Calu3 (cell line): ENCODE data around the gene PAX2. TPM values are rescaled to one million over a fixed set of nuclear protein-coding genes. Genes with fewer than 3 reads are reported as not detected.

Experiments used
- BruUV-seq: library from RNA; stranded (reverse); fragments of 400-500 nt; replicated peaks from 2 replicates; lab custom pipeline; 2021; lab: Mats Ljungman, UMichigan
- CTCF ChIA-PET: fragments of 300-600 bp; sonication (Branson Sonifier 250); formaldehyde crosslinking; loops from one replicate; lab custom pipeline; 2022; ENCODE audit warnings: antibody characterized with exemption; lab: Charles Lee
- DNase-seq: peaks from one replicate; pipeline ENCODE4 v3.0.0; 2022
- H3K27ac Mint-ChIP-seq: one replicate; pipeline ENCODE4 v1.8.0; 2022; ENCODE audit warnings: mixed read lengths; ENCODE audit not compliant: unreplicated experiment
- H3K27me3 Mint-ChIP-seq: one replicate; pipeline ENCODE4 v1.8.0; 2022; ENCODE audit warnings: mixed read lengths; ENCODE audit not compliant: unreplicated experiment
- H3K36me3 Mint-ChIP-seq: one replicate; pipeline ENCODE4 v1.8.0; 2022; ENCODE audit warnings: mild to moderate bottlenecking, moderate library complexity, mixed read lengths; ENCODE audit not compliant: insufficient read depth, unreplicated experiment
- H3K4me1 Mint-ChIP-seq: one replicate; pipeline ENCODE4 v1.8.0; 2022; ENCODE audit warnings: mild to moderate bottlenecking, low read depth, mixed read lengths; ENCODE audit not compliant: unreplicated experiment
- H3K4me3 Mint-ChIP-seq: one replicate; pipeline ENCODE4 v1.8.0; 2022; ENCODE audit warnings: mild to moderate bottlenecking, low read depth, moderate library complexity, mixed read lengths; ENCODE audit not compliant: unreplicated experiment
- H3K9me3 Mint-ChIP-seq: one replicate; pipeline ENCODE4 v1.8.0; 2022; ENCODE audit warnings: low read depth, mixed read lengths; ENCODE audit not compliant: unreplicated experiment
- intact Hi-C: fragments of 100-400 bp; cut with micrococcal nuclease; formaldehyde crosslinking; loops from one replicate; pipeline ENCODE4 v1.10.0; 2022; ENCODE audit not compliant: unreplicated experiment
- total RNA-seq: library from RNA; stranded (reverse); gene quantifications from 2 replicates; pipeline ENCODE4 v1.2.3, GENCODE V29; 2022
- TF ChIP-seq, protein P1 (sequence below): fragments of 200-600 bp; IDR thresholded peaks from one replicate; pipeline ENCODE4 v1.8.0; 2022; ENCODE audit warnings: antibody characterized with exemption; ENCODE audit not compliant: unreplicated experiment

The PAX2 gene
- total RNA-seq, 1 experiment from 2014 or later = not detected

DNA sequence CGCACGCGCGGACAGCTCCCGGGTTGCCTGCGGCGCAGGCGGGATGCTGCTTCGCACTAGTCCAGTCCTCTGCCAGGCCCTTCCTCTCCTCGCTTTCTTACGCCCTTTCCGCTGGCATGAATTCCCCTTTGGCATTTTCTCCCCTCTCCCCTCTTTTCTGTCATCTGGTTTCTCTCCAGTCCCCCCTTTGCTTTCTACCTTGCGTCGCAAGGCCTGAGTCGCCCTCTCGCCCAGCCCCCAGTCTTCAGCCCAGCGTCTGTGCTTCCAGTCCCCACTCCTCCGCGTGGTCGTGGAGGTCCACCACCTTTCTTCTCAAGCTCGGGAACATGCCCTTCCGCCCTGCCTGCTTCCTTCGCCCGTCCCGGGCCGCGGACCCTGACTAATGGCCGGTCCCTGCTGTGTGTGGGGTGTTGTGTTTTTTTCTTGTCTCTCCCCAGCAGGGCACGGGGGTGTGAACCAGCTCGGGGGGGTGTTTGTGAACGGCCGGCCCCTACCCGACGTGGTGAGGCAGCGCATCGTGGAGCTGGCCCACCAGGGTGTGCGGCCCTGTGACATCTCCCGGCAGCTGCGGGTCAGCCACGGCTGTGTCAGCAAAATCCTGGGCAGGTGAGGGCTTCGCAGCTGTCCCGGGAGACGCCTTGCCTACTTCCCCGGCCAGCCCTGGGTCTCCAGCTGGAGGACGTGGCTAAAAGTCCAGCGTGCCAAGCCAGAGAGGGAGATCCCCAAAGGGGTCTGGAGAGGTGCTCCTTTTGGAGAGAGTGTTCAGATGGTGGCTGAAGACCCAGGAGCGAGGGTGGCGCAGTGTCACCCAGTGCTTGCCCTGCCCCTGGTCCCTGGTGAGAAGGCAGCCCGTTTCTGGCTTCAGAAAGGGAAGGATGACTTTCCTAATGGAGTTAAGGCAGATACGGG lies 4.2 kb downstream of the PAX2 start:
- no peak for DNase-seq
- Mint-ChIP-seq H3K27ac (no peak overlapping the region), H3K27me3 (peaks cover 92% of the 10 kb centered on the region), H3K9me3 (no peaks in the 10 kb centered on the region), H3K36me3 (no peaks in the 10 kb centered on the region), H3K4me3 (no peak overlapping the region), H3K4me1 (peaks cover 16% of the 10 kb centered on the region)
- CTCF ChIA-PET = no interaction called here
- BruUV-seq = no TSS peak
- TF ChIP-seq, protein P1, sequence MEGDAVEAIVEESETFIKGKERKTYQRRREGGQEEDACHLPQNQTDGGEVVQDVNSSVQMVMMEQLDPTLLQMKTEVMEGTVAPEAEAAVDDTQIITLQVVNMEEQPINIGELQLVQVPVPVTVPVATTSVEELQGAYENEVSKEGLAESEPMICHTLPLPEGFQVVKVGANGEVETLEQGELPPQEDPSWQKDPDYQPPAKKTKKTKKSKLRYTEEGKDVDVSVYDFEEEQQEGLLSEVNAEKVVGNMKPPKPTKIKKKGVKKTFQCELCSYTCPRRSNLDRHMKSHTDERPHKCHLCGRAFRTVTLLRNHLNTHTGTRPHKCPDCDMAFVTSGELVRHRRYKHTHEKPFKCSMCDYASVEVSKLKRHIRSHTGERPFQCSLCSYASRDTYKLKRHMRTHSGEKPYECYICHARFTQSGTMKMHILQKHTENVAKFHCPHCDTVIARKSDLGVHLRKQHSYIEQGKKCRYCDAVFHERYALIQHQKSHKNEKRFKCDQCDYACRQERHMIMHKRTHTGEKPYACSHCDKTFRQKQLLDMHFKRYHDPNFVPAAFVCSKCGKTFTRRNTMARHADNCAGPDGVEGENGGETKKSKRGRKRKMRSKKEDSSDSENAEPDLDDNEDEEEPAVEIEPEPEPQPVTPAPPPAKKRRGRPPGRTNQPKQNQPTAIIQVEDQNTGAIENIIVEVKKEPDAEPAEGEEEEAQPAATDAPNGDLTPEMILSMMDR = no peak
- intact Hi-C loops = loop anchor here (10.0 kb wide), 1 partner anchor 75 kb away; no protein-coding TSS in a partner anchor

- CTCF ChIA-PET = no interaction called here
- Mint-ChIP-seq H3K27me3 (peaks cover 93% of the 10 kb centered on the region), H3K9me3 (no peaks in the 10 kb centered on the region), H3K36me3 (no peaks in the 10 kb centered on the region), H3K4me1 (peaks cover 16% of the 10 kb centered on the region), H3K27ac (no peak overlapping the region), H3K4me3 (no peak overlapping the region)
- BruUV-seq = no TSS peak
- DNase-seq = no peak
- TF ChIP-seq, protein P1 = no peak
- intact Hi-C loops = no loop called here
Measured at GRCh38 chr10:100750291-100751210, 5.2 kb downstream of the PAX2 start.

- Mint-ChIP-seq H3K4me1 (peaks cover 11% of the 10 kb centered on the region), H3K27ac (no peak overlapping the region), H3K27me3 (peaks cover 93% of the 10 kb centered on the region), H3K36me3 (no peaks in the 10 kb centered on the region), H3K9me3 (no peaks in the 10 kb centered on the region), H3K4me3 (no peak overlapping the region)
- intact Hi-C loops = no loop called here
- BruUV-seq = no TSS peak
- no peak for DNase-seq
- CTCF ChIA-PET = no interaction called here
- TF ChIP-seq, protein P1 = no peak
Measured at GRCh38 chr10:100751211-100751933, 6.0 kb downstream of the PAX2 start.

- TF ChIP-seq, protein P1 = no peak
- CTCF ChIA-PET = no interaction called here
- BruUV-seq = no TSS peak
- no peak overlapping the region for H3K27ac Mint-ChIP-seq
- no peak overlapping the region for H3K4me3 Mint-ChIP-seq
- intact Hi-C loops = no loop called here
- H3K27me3 Mint-ChIP-seq = peaks cover 100% of the 10 kb centered on the region
- no peaks in the 10 kb centered on the region for H3K4me1 Mint-ChIP-seq
- no peak for DNase-seq
- no peaks in the 10 kb centered on the region for H3K9me3 Mint-ChIP-seq
- no peaks in the 10 kb centered on the region for H3K36me3 Mint-ChIP-seq
Measured at GRCh38 chr10:100755821-100756220, 10.4 kb downstream of the PAX2 start.
